ENCODE measurements around the gene SEMA4D. TPM values are rescaled to one million over a fixed set of nuclear protein-coding genes. Genes with fewer than 3 reads are reported as not detected.

Gene SEMA4D
- total RNA-seq, 1 donor = 0.72 TPM

DNA sequence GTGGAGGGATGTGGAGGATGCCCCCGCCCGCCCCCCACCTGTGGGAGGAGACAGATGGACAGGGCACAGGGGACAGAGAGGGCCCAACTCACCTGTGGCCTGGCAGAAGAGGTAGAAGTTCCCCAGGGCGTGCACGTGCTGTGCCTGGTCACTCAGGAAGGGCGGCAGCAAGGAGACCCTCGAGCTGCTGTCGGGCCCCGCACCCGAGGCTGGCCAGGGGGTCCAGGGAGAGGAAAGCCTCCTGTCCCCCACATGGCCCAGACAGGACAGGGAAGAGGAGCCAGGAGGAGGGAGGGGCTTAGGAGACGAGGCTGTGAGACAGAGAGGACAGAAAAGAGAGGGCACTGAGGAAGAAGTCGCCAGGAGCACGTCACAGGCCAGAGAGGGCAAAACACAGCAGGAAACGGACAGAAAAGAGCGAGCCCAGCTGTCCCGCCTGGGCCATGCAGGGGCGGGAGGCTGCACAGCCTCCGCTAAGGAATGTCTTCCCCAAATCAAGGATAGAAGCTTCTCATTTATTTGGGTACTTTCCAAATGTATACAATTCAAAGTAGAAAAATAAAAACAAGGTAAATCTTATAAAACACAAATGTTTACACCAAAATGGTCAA is 121.1 kb downstream of the SEMA4D start:
- Histone ChIP-seq H2AFZ (ENCODE audit: low read length) (no peak overlapping the region), H3K9me3 (ENCODE audit: low read depth, low read length) (no peaks in the 10 kb centered on the region), H3K36me3 (ENCODE audit: insufficient read depth, low read length) (no peaks in the 10 kb centered on the region), H3K27ac (ENCODE audit: low read depth, low read length) (no peak overlapping the region), H3K4me3 (ENCODE audit: insufficient read depth, low read length) (no peak overlapping the region), H4K20me1 (ENCODE audit: insufficient read depth, low read length) (no peaks in the 10 kb centered on the region), H3K4me1 (ENCODE audit: insufficient read depth, low read length) (no peaks in the 10 kb centered on the region), H3K4me2 (ENCODE audit: insufficient read depth, low read length) (no peak overlapping the region), H3K79me2 (ENCODE audit: insufficient read depth, low read length) (no peaks in the 10 kb centered on the region), H3K27me3 (ENCODE audit: insufficient read depth, low read length) (no peaks in the 10 kb centered on the region)
- TF ChIP-seq, protein P1, sequence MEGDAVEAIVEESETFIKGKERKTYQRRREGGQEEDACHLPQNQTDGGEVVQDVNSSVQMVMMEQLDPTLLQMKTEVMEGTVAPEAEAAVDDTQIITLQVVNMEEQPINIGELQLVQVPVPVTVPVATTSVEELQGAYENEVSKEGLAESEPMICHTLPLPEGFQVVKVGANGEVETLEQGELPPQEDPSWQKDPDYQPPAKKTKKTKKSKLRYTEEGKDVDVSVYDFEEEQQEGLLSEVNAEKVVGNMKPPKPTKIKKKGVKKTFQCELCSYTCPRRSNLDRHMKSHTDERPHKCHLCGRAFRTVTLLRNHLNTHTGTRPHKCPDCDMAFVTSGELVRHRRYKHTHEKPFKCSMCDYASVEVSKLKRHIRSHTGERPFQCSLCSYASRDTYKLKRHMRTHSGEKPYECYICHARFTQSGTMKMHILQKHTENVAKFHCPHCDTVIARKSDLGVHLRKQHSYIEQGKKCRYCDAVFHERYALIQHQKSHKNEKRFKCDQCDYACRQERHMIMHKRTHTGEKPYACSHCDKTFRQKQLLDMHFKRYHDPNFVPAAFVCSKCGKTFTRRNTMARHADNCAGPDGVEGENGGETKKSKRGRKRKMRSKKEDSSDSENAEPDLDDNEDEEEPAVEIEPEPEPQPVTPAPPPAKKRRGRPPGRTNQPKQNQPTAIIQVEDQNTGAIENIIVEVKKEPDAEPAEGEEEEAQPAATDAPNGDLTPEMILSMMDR (IDR thresholded peaks at IDR 0.05; ENCODE audit: extremely low read depth, low read depth, low read length) = no peak
- peak; percentile 37 for DNase-seq (ENCODE audit: insufficient read length, low spot score, missing footprints)

DNA sequence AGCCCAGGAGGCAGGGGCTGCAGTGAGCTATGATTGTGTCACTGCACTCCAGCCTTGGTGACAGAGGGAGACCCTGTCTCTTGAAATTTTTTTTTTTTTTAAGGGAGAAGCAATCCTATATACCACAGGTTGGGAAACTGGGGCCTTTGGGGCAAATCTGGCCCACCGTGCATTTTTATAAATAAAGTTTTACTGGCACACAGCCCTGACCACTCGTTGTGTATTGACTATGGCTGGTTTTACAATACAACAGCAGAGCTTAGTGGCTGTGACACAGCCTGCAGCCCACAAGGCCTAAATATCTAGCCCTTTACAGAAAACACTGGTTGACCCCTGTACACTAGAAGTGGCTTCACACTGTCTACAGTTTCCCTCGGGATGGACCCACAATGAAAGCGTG is 121.6 kb downstream of the SEMA4D start:
- DNase-seq (ENCODE audit: insufficient read length, low spot score, missing footprints) = peak; percentile 32
- Histone ChIP-seq H3K36me3 (ENCODE audit: insufficient read depth, low read length) (no peaks in the 10 kb centered on the region), H4K20me1 (ENCODE audit: insufficient read depth, low read length) (no peaks in the 10 kb centered on the region), H2AFZ (ENCODE audit: low read length) (no peak overlapping the region), H3K4me2 (ENCODE audit: insufficient read depth, low read length) (no peak overlapping the region), H3K27me3 (ENCODE audit: insufficient read depth, low read length) (no peaks in the 10 kb centered on the region), H3K4me3 (ENCODE audit: insufficient read depth, low read length) (no peak overlapping the region), H3K27ac (ENCODE audit: low read depth, low read length) (no peak overlapping the region), H3K9me3 (ENCODE audit: low read depth, low read length) (no peaks in the 10 kb centered on the region), H3K79me2 (ENCODE audit: insufficient read depth, low read length) (no peaks in the 10 kb centered on the region), H3K4me1 (ENCODE audit: insufficient read depth, low read length) (no peaks in the 10 kb centered on the region)
- TF ChIP-seq, protein P1 (IDR thresholded peaks at IDR 0.05; ENCODE audit: extremely low read depth, low read depth, low read length) = no peak

DNA sequence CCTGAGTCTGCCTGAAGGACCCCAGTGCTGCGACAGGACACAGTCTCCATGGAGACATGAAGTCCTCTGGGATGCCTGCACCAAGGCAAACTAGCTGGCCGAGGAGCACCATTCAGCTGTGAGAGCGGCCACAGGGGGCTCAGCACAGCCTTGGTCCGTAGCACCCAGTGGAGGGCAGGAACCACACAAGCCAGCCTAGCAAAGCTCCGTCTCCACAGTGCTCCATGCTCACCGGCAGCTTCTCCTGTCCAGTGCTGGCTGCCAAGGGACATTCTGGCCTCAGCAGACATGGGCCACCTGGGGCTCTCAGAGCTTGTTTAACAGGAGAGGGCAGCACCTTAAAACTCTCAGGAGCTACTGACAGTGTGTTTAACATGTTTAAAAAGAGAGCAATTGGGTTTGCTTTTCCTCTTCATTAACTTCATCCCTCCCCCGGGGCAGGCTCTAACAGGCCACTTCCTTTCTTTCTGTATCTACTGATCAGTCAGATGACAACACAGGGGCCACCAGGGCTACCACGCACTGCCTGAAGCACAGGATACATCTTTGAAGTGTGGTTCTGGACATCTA is 122.6 kb downstream of the SEMA4D start:
- no peaks in the 10 kb centered on the region for H3K9me3 ChIP-seq (ENCODE audit: low read depth, low read length)
- H3K79me2 ChIP-seq (ENCODE audit: insufficient read depth, low read length) = no peaks in the 10 kb centered on the region
- H3K4me1 ChIP-seq (ENCODE audit: insufficient read depth, low read length) = no peaks in the 10 kb centered on the region
- no peak overlapping the region for H3K27ac ChIP-seq (ENCODE audit: low read depth, low read length)
- TF ChIP-seq, protein P1 (IDR thresholded peaks at IDR 0.05; ENCODE audit: extremely low read depth, low read depth, low read length) = no peak
- H2AFZ ChIP-seq (ENCODE audit: low read length) = no peak overlapping the region
- no peaks in the 10 kb centered on the region for H4K20me1 ChIP-seq (ENCODE audit: insufficient read depth, low read length)
- no peak overlapping the region for H3K4me3 ChIP-seq (ENCODE audit: insufficient read depth, low read length)
- peak; percentile 46 for DNase-seq (ENCODE audit: insufficient read length, low spot score, missing footprints)
- no peak overlapping the region for H3K4me2 ChIP-seq (ENCODE audit: insufficient read depth, low read length)
- no peaks in the 10 kb centered on the region for H3K27me3 ChIP-seq (ENCODE audit: insufficient read depth, low read length)
- no peaks in the 10 kb centered on the region for H3K36me3 ChIP-seq (ENCODE audit: insufficient read depth, low read length)

DNA sequence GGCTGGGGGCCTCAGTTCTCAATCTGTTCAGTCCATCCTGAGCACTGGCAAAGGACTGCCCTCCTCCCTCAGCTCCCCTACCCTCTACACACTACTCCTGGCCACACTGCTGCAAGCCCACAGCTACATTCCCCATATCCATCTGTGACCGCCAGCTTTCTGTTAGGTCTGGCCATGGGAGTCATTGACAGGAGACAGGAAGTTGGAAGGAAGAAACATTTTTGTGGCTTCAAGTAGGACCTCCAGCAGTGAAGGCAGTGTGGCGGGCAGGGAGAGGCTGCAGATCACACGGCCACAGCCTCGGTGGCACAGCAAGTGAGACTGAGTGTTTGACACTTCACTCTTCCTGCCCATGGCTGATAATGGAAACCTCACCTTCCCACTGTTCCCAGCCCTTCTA is 123.7 kb downstream of the SEMA4D start:
- no peaks in the 10 kb centered on the region for H3K27me3 ChIP-seq (ENCODE audit: insufficient read depth, low read length)
- no peaks in the 10 kb centered on the region for H3K36me3 ChIP-seq (ENCODE audit: insufficient read depth, low read length)
- peak; percentile 76 for DNase-seq (ENCODE audit: insufficient read length, low spot score, missing footprints)
- H3K9me3 ChIP-seq (ENCODE audit: low read depth, low read length) = no peaks in the 10 kb centered on the region
- no peak overlapping the region for H3K27ac ChIP-seq (ENCODE audit: low read depth, low read length)
- H3K4me3 ChIP-seq (ENCODE audit: insufficient read depth, low read length) = no peak overlapping the region
- H3K4me1 ChIP-seq (ENCODE audit: insufficient read depth, low read length) = no peaks in the 10 kb centered on the region
- H3K4me2 ChIP-seq (ENCODE audit: insufficient read depth, low read length) = no peak overlapping the region
- TF ChIP-seq, protein P1 (IDR thresholded peaks at IDR 0.05; ENCODE audit: extremely low read depth, low read depth, low read length) = no peak
- H3K79me2 ChIP-seq (ENCODE audit: insufficient read depth, low read length) = no peaks in the 10 kb centered on the region
- no peaks in the 10 kb centered on the region for H4K20me1 ChIP-seq (ENCODE audit: insufficient read depth, low read length)
- H2AFZ ChIP-seq (ENCODE audit: low read length) = no peak overlapping the region

All from osteoblast (primary cell).